ENCODE results near the gene GTF3C1.

DNA sequence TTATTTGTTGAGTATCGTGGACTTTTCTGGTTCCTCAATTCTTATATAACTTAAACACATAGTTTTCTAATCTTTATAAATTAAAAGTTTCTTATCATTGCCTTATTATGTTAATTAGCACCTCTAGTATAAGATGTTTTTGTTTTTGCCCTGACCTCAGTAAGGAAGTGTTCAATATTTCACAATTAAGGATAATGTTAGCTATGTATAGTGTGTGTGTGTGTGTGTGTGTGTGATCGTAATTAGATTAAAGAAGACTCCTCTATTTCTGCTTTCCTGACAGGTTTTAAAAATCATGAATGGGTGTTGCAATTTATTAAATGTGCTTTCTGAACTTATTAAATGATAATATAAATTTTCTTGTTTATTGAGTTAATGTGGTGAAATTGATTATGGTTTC, 135.8 kb downstream of the GTF3C1 start:
- TF ChIP-seq CTCF (IDR thresholded peaks at IDR 0.05) (no peak), ZFX (IDR thresholded peaks at IDR 0.05; ENCODE audit: borderline replicate concordance) (no peak)

Measured in 22Rv1 (cell line).